Measurements from ENCODE around the gene TEAD1. TPM values are rescaled to one million over a fixed set of nuclear protein-coding genes. Genes with fewer than 3 reads are reported as not detected.

TEAD1 gene
- total RNA-seq, 1 experiment from 2014 or later = 74.3 TPM

DNA sequence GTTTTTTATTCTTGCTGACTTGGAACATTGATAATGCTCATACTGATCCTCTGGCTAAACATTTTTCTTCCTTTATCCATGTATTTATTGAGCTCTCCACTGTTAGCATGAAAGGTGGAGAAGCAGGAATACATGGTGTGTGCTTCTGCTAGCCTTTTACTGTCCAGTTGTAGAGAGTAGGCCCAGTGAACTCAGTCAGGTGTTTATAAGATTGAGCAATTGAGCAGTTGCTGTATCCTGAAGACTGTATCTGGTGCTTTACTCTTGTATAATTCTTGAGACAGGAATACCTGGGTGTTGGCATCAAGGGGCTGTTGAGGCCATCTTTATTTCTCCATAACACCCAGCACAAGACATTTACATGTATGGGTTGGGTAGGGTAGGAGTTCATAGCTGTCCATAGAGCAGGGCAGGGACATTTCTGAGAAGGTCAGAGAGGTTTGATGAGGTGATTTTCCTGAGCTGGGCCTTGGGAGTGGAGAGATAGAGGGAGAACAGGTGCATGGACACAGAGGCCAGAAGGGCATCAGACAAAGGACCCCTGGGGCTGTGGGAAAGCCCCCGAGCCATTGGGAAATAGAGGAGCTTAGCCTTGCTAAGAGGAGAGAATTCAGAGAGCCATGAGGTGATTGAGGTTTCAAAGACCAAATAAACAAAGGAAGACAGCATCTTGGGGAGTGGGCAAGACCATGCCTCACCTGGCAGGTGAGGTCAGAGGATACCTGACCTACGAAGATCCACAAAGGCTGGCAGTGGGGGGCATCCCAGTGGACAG, 155.5 kb downstream of the TEAD1 start:
- no peak for DNase-seq (ENCODE audit: low read depth)

DNA sequence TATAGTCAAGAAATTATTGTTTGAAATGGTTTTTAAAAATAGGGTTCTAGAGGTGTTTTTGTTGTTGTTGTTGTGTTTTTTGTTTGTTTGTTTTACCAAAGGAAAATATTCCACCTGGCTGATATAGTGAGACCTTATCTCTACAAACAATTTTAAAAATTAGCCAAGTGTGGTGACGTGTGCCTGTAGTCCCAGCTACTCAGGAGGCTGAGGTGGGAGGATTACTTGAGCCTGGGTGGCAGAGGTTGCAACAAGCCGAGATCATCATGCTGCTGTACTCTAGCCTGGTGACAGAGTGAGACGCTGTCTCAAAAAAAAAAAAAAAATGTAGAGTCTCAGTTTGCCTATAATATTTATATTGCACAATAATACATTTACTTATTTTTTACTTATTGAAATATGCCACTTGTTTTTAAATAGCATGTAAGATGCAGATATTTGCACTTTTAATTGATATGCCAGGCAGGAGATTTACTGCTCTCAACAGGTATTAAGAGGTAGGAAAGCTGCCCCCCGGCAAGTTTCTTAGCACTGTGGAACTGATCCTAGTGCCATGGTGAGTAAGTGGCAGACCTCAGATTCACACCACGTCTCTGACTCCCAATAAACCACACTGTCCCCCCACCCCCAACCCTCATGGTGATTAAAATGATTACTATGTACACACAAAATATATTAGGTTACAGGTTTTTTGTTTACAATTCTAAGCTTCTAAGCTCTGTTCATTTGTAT, 157.4 kb downstream of the TEAD1 start:
- DNase-seq (ENCODE audit: low read depth) = no peak

DNA sequence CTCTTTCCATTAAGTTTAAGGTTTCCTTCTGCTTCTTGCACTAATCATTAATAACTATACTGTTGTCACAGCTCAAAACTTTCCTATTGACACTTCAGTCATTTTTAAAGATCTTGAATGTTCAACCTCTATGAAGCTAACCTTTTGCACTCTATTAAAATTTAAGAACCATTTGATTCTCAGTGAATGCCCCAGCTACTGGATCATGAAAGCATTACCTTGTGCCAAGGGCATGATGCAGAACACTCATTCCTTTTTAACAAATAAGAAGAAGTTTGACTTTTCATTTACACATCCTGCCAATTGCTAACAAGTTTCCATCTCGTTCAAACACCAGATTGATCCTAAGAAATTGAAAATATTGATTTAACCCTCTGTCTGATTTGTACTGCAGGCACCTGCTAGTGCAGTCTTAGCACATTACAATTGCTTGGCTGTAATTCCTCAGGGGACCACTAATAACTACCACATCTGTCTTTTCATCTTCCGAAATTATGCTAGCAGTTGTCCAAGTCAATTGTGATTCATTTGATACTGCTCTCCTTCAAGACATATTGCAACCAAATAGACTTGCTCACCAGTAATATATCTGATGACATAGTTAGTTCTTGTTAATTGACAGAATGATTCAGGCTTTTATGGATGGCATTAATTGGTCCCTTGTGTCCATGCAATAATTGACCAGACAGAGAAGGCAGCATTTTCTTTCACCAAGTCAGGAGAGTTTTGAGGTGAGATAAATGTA, 158.4 kb downstream of the TEAD1 start:
- DNase-seq (ENCODE audit: low read depth) = no peak

DNA sequence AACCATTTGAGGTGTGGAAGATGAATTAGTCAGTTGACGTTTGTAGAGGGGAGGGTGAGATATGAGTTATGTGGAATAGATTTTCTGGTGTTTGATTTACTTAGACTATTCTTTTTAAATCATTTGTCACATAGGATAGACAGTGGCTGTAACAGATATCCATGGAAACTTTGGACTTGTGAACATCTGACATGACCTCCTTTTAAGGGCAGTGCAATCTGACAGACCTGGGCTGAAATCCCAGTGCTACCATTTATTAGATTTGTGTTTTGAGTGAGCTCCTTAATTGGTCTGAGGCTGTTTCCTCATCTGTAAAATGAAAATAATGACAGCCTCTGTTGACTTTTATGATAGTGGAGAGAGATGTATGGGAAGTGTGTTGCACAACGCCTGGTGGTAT, 159.9 kb downstream of the TEAD1 start:
- DNase-seq (ENCODE audit: low read depth) = no peak

DNA sequence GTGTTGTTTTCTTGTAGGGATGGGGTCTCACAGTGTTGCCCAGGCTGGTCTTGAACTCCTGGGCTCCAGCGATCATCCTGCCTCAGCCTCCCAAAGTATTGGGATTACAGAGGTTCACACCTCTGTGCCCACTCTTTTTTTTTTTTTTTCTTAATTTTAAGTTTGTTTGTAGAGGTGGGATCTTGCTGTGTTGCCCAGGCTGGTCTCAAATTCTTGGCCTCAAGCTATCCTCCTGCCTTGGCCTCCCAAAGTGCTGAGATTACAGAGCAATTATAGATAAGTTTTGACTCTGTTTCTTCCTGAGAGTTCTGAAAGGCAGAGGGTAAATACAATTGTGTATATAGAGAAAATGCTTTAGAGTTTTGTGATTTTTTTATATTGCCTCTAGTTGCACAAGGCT, 160.4 kb downstream of the TEAD1 start:
- DNase-seq (ENCODE audit: low read depth) = no peak

DNA sequence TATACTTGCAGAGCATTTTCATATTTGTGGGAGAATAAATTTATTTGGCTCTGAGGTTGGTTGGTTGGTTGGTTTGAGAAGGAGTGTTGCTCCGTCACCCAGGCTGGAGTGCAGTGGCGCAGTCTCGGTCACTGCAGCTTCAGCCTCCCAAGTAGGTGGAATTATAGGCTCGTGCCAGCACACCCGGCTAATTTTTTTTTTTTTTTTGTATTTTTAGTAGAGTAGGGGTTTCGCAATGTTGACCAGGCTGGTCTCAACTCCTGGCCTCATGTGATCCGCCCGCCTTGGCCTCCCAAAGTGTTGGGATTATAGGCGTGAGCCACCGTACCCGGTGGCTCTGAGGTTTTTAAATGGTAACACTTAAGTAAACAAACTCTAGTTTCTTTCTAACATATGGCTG, 161.1 kb downstream of the TEAD1 start:
- no peak for DNase-seq (ENCODE audit: low read depth)

DNA sequence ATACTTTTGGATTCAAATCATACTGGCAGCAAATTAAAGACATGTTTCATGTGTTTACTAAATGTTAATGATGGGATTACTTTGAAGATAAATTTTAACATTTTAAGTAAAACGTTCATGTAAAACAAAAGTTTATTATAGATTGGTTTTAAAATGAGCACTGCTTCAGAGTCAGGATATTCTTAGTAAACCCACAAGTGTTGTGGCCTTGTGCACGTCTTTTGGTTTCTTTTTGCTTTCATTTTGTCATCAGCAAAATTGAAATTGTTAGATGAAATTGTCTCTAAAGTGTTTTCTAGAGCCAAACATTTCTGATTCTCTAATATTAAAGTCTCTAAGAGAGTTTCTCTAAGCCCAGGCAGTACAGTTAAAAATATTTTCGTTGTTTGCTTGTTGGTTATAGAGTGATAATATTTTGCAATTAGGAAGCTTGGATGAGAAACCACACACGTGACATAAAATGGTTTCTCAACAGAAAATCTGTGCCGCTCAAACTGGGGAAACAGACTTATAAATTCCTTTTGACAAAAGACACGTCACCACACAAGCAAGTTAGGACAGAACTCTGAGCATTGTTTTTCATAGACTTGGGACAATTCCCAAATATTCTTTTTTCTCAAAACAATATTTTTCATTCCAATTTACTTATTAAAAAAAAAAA, 164.4 kb downstream of the TEAD1 start:
- DNase-seq (ENCODE audit: low read depth) = no peak

DNA sequence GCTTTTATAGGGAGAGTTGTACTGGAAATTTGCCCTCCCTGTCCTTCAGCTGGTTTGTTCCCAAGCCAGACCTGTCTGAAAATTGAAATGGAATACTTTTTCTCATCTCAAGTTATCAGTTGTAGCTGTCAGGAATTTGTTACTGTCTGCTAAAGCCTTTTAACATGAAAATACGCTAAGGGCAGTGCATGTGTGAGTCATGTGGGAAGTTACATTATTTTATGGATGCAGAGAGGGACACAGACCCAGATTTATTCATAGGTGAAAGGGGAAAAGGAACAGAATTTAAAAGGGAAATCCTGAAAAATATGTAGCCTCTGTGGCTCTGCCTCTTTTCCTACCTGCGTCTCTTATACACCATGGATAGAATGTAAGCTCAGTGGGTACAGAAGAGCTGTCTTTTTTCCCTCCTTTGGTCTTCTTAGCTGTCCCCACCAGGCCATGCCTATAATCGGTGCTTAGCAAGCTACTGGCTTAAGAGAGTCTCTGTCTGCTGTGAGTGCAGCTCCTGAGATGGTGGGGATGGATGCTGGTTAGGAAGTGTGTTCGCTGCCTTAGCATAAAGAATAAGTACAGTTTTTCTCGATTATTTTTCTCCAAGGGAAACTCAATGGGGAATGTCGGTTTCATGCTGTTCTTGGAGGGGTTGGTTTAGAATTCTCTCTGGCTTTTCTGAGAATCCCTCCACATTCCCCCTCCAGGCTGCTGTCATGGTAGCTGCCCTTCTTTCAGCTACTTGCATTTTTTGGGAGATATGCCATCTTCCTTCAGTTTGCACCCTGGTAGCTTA, 166.8 kb downstream of the TEAD1 start:
- peak; percentile 48 for DNase-seq (ENCODE audit: low read depth)

DNA sequence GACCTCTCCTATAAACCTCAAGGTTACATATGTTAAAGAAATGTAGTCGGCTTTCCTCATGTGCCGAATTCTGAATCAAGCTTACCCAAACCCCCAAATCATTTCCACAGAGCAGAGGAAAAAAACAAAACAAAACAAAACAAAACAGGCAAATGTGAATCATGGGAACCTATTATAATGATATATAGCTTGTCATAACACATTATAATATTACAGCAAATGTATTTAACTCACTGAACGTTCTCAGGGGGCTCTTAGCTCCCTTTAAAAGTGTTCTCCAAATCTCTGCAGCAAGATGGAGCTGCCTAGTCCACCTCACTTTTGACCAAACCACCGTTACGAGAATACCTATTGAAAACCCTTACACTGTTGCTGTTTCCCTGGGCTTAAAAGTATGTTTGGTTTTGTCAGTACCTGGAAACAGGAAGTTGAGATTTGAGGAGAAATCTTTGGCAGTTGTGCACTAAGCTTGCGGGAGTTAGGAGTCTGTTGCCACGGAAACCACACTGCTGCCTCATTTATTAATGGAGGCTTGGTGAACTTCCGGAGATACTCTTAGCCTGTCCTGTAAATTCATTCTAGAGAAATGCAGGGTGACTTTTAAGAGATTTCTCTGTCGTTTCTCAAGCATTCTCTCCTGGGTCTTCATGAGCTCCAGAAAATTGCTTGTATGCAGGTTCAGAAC, 167.9 kb downstream of the TEAD1 start:
- DNase-seq (ENCODE audit: low read depth) = peak; percentile 67

DNA sequence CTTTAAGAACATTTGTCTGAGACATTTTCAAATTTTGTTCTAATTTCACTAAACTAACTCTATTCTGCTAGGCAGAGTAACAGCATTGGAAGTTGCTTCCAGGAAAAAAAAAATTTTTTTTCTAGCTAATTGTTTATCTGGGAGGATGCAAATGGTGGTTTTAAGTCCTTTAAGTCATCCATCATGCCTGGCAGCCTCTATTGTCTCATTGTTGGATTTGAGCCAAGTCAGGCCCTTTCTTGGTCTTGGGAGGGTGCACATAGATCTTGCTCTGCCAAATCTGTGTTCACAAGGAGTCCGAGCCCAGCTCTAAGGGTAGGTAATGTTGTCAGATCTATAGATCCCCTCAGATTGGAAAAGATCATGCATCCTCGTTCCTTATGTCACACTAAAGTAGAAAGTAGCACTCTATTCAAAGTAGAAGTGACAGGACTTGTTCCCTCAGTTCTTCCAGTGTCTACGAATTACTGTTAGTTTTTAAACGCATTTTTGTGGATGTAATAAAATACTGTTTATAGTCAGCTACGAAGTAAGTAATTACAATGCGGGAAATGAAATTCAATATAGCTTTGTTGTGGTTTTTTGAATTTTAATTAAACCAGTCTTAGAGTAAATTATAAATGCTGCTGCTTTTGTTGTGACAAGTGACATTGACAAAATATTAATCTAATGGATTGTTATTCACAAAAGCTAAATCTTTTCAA, 168.9 kb downstream of the TEAD1 start:
- peak; percentile 49 for DNase-seq (ENCODE audit: low read depth)

DNA sequence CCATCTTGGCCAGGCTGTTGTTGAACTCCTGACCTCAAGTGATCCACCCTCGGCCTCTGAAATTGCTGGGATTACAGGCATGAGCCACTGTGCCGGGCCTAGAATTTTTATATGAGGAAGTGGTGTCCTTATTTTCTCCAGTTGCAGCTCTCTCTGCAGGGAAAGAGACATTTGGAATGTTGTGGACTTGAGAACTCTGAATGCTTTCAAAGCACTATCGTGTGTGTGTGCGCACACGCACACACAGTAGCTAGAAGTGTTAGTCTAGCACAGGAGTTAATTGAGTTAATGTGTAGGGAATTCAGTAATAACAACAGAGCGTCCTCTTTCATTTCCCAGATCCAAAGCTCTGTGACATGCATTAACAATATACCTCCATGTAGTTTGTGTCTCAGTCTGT, 170.9 kb downstream of the TEAD1 start:
- no peak for DNase-seq (ENCODE audit: low read depth)

DNA sequence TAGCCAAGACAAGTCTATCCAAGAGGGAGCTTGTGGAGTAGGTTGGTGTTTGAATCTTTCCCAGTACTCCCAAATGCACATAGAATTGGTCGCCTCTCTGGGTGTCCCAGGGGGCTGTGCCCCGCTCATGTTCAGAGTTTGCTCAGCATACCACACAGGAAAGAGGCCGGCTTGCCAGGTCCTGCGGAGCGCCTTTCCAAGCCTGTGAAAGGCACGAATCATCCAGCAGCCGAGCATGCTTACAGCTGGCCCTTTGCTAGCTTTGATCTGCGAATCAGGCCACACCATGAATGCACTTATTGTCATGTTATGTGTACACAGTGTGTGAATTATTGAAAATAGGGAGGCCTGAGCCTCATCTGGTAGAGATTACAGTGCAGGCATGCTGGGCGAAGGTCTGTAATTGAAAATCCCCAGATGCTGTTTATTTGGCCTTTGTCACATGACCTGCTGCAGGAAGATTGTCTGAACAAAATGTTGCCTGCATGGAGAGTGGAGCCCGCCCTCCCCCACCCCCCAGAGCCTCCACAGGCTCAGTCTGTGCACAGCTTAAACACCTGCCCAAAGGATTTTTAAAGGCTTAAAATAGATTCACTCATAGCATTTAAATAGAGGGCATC, 171.6 kb downstream of the TEAD1 start:
- peak; percentile 42 for DNase-seq (ENCODE audit: low read depth)

DNA sequence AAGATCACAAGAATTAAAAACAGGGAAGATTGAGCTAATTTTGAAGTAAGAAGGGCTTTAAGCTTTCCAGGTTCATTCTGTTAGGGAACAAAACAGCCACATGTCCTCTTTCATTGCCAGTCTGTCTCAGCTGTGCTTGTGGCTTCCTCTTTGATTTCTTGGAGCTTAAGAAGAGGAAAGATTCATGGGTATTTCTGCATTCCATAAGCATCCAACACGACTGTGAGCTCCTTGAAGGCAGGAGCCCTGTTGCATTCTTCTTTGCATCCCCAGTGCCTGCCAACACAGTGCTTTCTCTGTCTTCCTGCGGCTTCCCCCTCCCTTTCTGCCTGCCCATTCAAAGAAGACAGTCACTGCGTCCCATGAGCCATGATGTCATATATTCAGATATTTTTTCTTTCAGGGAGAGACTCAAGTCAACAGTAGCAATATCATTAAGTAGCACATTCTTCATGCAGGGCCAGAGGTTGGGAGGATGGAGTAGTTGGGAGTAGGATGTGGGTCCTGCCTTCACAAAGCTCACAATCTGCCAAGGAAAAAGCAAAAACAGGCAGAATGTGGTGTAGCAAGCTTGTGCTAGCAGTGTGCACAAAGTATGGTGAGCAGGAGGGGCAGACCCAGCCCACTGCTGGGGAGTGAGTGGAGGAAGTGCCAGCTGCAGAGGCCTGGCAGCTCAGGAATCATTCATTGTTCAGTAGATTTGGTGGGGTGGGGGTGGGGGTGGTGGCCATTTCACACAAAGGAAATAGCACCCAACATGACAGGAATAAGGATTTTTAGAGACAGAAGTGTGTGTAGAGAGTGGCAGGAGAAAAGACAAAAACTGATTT, 172.8 kb downstream of the TEAD1 start:
- DNase-seq (ENCODE audit: low read depth) = no peak

DNA sequence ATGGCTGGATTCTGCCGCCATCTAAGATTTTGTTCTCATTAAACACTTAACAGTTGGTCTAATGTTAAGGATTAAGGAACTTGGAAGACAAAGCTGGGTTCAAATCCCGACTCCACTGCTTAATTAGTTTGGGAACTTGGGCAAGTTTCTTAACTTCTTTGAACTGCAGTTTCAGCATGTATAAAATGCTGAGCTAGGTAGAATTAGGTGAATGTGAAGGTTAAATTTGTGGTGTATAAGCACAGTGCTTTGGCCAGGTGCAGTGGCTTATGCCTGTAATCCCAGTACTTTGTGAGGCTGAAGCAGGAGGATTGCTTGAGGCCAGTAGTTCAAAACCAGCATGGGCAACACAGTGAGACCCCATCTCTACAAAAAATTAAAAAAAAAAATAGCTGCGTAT, 174.2 kb downstream of the TEAD1 start:
- DNase-seq (ENCODE audit: low read depth) = no peak

DNA sequence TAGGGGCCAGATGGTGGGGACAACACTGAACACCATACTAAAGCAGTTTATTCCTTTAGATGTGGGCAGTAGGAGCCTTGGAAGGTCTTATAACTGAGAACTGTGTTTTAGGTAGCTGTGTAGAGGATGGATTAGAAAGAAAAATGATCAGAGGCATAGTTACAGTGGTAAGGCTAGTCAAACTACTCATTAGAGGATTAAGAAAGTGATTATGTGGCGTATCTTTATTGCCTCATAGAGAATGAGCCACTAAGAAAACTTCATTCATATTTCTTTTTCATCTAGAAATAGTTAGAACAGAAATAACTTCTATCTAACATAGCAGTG, 179.1 kb downstream of the TEAD1 start:
- DNase-seq (ENCODE audit: low read depth) = no peak

DNA sequence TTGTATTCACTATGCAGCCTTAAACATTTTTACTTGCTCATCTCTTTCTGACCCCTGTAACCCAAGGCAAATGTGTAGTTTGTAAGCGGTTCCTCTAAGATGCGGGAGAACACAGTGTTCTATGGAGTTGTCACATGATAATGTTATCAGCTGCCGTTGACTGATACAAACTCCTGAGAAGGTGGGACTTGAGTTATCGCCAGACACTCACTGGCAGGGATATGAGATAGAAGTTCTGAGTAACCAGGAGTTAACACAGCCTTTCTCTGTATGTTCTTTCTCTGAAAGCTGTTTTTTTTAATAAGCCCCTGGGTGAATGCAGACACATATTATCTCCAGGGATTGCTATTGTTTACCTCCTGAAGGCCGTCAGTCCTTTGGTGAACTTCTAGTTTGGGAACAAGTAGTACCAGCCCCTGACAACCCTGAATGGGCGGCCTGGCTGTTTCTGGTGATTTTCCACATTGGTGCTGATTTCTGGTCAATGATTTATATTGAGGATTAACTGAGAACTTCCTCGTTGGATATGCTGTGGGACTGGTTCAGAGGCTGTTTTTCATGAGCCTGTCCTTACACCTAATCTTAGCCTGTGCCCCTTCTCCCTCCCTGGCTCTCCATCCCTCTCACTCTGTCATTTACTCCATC, 179.6 kb downstream of the TEAD1 start:
- DNase-seq (ENCODE audit: low read depth) = no peak

DNA sequence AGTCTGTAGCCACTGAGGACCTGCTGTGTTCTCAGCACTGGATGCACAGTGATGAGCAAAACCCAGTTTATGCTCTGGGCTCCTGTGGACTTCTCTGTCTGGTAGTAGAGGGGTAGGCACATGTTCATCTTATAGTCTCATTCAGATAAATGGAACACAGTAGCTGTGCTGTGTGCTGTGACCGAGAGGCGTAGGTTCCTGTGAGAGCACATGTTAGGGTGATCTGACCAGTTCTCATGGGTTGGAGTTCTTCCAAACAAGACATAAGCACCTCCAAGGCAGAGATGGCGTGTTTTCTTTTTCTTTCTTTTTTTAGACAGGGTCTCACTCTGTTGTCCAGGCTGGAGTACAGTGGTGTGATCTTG, 180.1 kb downstream of the TEAD1 start:
- no peak for DNase-seq (ENCODE audit: low read depth)

DNA sequence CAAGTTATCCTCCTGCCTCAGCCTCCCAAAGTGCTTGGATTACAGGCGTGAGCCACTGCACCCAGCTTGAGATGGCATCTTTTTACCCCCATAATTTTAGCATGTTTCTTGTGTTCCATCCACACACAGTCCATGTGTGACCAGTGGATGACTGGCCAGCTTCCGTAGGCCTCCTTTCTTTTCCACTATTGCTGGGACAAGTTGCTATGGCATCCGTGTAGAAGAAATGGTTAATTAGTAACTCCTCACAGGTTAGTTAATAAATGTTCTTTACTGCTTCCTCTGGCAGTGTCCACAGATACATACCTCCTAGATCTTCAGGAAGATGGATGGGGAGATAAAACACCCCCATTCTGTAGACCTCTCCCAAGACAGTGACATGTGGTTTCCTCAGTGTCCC, 180.6 kb downstream of the TEAD1 start:
- DNase-seq (ENCODE audit: low read depth) = no peak
